GM12874 (cell line): ENCODE data around the gene C11orf98.

ENCODE experiments used
- TF ChIP-seq, protein P1 (sequence below): IDR thresholded peaks from 2 replicates; pipeline ENCODE4 v1.5.1; 2011; ENCODE audit warnings: low read depth, mild to moderate bottlenecking, control low read depth, low read length, moderate library complexity; ENCODE audit not compliant: insufficient read depth

Gene C11orf98

DNA sequence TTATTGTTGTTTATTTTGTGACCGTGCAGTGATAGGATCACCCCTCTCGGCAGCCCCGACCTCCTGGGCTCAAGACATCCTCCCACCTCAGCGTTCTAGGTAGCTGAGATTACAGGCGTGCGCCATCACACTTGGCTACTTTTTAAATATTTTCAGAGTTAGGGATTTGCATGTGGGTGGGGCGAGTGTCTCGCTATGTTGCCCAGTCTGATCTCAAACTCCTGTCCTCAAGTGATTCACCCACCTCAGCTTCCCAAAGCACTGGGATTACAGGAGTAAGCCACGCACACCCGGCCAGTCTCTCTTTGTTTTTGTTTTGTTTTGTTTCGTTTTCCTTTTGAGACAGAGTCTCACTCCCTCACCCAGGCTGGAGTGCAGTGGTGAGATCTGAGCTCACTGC, 10.7 kb downstream of the C11orf98 start:
- TF ChIP-seq, protein P1, sequence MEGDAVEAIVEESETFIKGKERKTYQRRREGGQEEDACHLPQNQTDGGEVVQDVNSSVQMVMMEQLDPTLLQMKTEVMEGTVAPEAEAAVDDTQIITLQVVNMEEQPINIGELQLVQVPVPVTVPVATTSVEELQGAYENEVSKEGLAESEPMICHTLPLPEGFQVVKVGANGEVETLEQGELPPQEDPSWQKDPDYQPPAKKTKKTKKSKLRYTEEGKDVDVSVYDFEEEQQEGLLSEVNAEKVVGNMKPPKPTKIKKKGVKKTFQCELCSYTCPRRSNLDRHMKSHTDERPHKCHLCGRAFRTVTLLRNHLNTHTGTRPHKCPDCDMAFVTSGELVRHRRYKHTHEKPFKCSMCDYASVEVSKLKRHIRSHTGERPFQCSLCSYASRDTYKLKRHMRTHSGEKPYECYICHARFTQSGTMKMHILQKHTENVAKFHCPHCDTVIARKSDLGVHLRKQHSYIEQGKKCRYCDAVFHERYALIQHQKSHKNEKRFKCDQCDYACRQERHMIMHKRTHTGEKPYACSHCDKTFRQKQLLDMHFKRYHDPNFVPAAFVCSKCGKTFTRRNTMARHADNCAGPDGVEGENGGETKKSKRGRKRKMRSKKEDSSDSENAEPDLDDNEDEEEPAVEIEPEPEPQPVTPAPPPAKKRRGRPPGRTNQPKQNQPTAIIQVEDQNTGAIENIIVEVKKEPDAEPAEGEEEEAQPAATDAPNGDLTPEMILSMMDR, result no peak

DNA sequence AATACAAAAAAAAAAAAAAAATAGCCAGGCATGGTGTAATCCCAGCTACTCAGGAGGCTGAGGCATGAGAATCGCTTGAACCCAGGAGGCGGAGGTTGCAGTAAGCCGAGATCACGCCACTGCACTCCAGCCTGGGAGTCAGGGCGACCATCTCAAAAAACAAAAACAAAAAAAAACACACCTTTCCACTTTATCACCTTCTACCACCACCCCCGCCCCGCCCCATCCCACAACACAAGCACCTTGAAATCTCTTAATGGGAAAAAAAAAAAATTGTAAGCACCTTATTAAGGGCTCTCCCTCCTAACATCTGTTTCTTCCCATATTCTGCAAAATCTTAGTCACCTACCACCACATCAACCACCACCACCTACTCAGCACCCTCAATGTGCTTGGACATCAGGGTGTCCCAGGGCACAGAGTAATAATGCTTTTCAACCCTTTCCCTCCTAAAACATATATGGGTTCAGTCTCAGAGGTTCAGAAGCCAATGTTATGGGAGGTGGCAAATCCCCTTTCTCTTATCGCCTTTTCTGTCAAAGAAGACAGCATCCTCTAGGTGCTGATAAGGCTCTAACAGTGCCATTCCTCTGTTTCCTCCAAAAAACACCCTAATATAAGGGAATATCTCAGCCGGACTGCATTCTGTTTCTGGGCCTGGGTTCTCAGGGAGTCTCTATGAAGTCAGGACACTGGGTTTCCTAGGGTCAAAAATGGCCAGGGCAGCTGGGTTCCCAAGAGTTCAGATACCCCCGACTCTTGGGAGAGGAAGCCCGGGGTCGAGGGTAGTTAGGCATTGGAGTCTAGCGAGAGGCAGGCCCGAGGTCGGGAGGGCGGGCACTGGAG, 12.6 kb downstream of the C11orf98 start:
- TF ChIP-seq, protein P1, result no peak

DNA sequence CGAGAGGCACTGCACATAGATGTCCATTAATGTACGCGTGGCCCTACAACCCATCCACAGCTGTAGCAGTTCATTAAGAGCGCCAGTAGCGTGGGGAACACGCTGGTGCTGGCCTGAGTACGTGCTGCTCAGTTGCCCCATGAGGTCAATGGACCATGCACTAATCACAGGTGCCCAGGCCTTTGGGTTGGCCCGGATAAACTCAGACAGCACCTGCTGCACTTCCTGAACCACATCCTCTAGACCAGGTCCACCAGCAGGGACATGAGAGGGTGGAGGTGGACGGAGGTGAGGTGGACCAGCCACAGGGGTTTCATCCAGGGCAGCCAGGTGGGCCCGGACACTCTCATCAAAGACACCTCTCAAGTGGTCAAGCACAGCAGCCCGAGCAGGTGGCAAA, 15.5 kb downstream of the C11orf98 start:
- TF ChIP-seq, protein P1, result no peak

DNA sequence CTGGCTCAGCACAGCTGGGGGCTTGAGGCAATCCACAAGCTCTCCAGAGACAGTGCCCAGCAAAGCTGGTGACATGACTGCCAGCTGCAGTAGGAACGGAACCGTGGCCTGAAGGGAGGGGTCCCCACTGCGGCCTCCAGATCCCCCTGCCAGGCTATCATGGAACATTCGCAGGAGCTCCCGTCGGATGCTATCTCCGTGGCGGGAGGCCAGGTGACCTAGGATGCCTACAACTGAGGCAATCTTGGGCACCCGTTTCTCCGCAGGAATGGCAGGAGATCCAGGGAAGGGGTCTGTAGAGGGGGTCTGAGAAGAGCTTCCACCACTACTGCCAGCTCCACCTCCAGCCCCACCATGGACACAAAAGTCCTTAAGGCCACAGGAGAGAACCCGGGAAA, 16.0 kb downstream of the C11orf98 start:
- TF ChIP-seq, protein P1, result no peak

DNA sequence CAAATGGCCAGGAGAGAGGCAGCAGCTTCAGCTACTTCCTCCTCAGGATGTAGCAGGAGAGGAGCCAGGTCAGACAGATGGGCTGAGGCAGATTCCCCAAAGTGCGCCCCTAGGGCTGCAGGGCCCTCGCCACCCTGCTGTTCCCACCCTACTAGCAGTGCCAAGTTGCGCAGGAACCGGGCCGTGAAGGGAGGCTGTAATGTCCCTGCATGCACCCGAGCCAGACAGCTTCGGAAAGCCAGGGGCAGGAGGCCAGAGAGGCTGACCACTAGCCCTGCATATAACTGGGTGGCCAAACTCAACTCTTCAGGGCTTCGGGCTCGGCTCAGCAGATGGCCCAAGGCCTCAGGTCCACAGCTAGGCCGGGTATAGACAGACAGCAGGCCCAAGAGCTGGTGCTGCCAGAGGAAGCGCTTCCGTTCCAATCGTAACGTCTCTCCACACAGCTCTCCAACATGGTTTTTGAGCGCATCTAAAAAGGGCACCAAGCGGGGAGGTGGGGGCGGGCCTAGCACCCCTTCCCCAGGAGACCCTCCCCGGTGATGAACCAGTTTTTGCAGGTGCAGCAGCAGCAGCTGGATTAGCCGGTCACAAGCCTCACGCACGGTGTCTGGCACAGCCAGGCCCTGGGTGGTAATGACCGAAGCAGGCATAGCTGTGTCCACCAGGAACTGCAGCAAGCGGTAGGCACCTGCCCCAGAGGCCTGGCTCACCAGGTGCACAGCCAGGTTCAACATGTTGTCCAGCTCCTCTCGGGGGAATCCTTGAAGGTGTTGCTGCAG, 16.6 kb downstream of the C11orf98 start:
- TF ChIP-seq, protein P1, result no peak

DNA sequence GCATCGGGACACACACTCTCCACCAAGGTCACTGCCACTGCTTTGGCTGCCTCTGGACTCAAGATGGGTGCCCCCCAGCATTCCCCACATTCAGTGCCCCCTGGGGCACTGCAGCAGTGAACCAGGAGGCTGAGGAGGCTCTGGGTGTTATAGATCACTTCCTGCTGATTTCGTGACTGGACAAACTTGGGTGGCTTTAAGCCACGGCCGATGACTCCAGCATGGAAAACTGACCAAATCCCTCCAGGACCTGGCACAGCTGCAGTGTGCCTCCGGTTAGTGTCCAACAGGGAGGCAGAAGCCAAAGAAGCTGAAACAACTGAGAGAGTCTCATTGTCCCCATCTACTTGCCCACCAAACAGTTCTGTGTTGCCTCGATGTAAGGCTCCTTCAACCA, 17.4 kb downstream of the C11orf98 start:
- TF ChIP-seq, protein P1, result no peak

DNA sequence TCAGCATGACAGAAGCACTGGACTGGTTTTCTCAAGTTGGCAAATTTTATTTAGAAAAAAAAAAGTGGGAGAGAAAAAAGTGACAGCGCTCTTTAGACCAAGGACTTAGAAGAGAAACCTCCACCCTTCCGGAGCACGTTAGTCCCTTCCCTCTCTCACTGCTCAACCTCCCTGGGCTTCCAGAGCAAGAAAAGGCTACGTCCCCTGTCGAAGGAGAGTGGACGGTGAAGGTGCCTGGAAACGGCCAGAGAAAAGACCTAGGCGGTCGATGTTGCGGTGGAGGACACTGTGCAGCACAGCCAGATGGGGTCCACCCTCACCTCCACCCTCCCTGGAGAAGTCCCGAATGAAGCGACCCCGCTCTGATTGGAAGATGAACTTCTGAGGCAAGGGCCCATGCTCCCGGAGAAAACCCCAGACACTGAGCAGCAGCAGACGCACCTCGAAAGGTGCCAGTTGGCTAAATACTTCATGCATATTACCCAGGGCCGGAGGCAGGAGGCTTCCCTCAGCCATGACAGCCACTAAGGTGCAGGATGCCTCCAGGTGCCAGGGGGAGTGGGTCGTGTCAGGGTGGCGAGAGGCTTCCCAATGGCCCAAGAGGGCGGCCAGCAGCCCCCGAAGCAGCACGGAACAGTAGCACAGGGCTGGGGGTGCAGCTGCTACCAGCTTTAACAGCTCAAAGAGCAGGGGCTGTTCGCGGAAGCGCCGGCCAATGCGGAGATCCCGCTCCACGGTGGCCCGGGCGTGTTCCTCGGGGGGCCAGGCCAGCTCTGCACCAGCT, 18.0 kb downstream of the C11orf98 start:
- TF ChIP-seq, protein P1, result no peak
